ENCODE results near the gene TUBGCP3. TPM values are rescaled to one million over a fixed set of nuclear protein-coding genes. Genes with fewer than 3 reads are reported as not detected.
"Not testable (repeated sequence)": the region's sequence is repeated elsewhere in the genome, so short reads cannot be mapped to it uniquely, and the experiment has no call there.

Gene TUBGCP3
- total RNA-seq (2014; rRNA removed; shearing (Covaris generic)), result 7.7 and 8.2 TPM in 2 replicates

- DNase-seq (ENCODE audit: low spot score), result peak; percentile 53
Measured at GRCh38 chr13:112587764-112588489, at the start of gene TUBGCP3. TUBGCP3 (minus strand) TSS chr13:112588153; CDS start chr13:112587980, 173 bp downstream.

- DNase-seq (ENCODE audit: low spot score), result no peak
Measured at GRCh38 chr13:112637017-112637801, 49.3 kb upstream of the TUBGCP3 start.

- DNase-seq (ENCODE audit: low spot score), result no peak
Measured at GRCh38 chr13:112636401-112636975, 48.5 kb upstream of the TUBGCP3 start.

GRCh38 chr13:112635323-112635722, 47.4 kb upstream of the TUBGCP3 start:
- DNase-seq (ENCODE audit: low spot score), result no peak

GRCh38 chr13:112634102-112634501, 46.1 kb upstream of the TUBGCP3 start:
- no peak for DNase-seq (ENCODE audit: low spot score)

- DNase-seq (ENCODE audit: low spot score), result not testable (repeated sequence)
Measured at GRCh38 chr13:112630226-112630625, 42.3 kb upstream of the TUBGCP3 start.

- DNase-seq (ENCODE audit: low spot score), result no peak
Measured at GRCh38 chr13:112629161-112629560, 41.2 kb upstream of the TUBGCP3 start.

GRCh38 chr13:112627613-112628012, 39.7 kb upstream of the TUBGCP3 start:
- DNase-seq (ENCODE audit: low spot score), result not testable (repeated sequence)

GRCh38 chr13:112627161-112627560, 39.2 kb upstream of the TUBGCP3 start:
- no peak for DNase-seq (ENCODE audit: low spot score)

- no peak for DNase-seq (ENCODE audit: low spot score)
Measured at GRCh38 chr13:112626761-112627160, 38.8 kb upstream of the TUBGCP3 start.

- DNase-seq (ENCODE audit: low spot score), result no peak
Measured at GRCh38 chr13:112626124-112626523, 38.2 kb upstream of the TUBGCP3 start.

GRCh38 chr13:112625698-112626097, 37.7 kb upstream of the TUBGCP3 start:
- DNase-seq (ENCODE audit: low spot score), result no peak

GRCh38 chr13:112624602-112625430, 36.9 kb upstream of the TUBGCP3 start:
- DNase-seq (ENCODE audit: low spot score), result no peak

GRCh38 chr13:112624040-112624439, 36.1 kb upstream of the TUBGCP3 start:
- DNase-seq (ENCODE audit: low spot score), result no peak

- no peak for DNase-seq (ENCODE audit: low spot score)
Measured at GRCh38 chr13:112623051-112623711, 35.2 kb upstream of the TUBGCP3 start.

GRCh38 chr13:112622375-112622774, 34.4 kb upstream of the TUBGCP3 start:
- no peak for DNase-seq (ENCODE audit: low spot score)

GRCh38 chr13:112619730-112620631, 32.0 kb upstream of the TUBGCP3 start:
- no peak for DNase-seq (ENCODE audit: low spot score)

- no peak for DNase-seq (ENCODE audit: low spot score)
Measured at GRCh38 chr13:112618501-112618900, 30.5 kb upstream of the TUBGCP3 start.

- DNase-seq (ENCODE audit: low spot score), result no peak
Measured at GRCh38 chr13:112617754-112618375, 29.9 kb upstream of the TUBGCP3 start.
